GM12878 (cell line): ENCODE measurements around the gene C21orf58. TPM values are rescaled to one million over a fixed set of nuclear protein-coding genes. Genes with fewer than 3 reads are reported as not detected.

Source experiments
- ATAC-seq: fragments of 200-7000 bp; cut with Tn5 transposase; 3 replicates; pipeline ENCODE4 v1.9.1; 2020; ENCODE audit warnings: mild to moderate bottlenecking, moderate library complexity
- BruUV-seq: library from RNA; stranded (reverse); fragments of 400-500 nt; replicated peaks from 2 replicates; lab custom pipeline; 2021; lab: Mats Ljungman, UMichigan
- CTCF ChIA-PET: fragments of 300-600 bp; sonication (Branson Sonifier 250); formaldehyde crosslinking; extraction: SDS; loops from one replicate; lab custom pipeline; 2021; ENCODE audit warnings: inconsistent platforms; lab: Yijun Ruan, JAX
- POLR2A ChIA-PET: fragments of 350-600 bp; formaldehyde crosslinking; extraction: SDS; loops from one replicate; lab custom pipeline; 2021; ENCODE audit warnings: inconsistent platforms; lab: Charles Lee
- RAD21 ChIA-PET: fragments of 300-600 bp; sonication (Branson Sonifier 250); formaldehyde crosslinking; loops from one replicate; lab custom pipeline; 2023; ENCODE audit warnings: antibody characterized with exemption; ENCODE audit not compliant: unreplicated experiment; lab: Charles Lee
- SMC1A ChIA-PET: fragments of 300-600 bp; sonication (Branson Sonifier 250); formaldehyde crosslinking; loops from one replicate; lab custom pipeline; 2023; ENCODE audit not compliant: unreplicated experiment, uncharacterized antibody; lab: Charles Lee
- DNase-seq: peaks from one replicate; pipeline ENCODE4 v3.0.0-alpha.2; 2011; ENCODE audit warnings: low read depth, low spot score
- FAIRE-seq: peaks from 3 replicates; lab custom pipeline; 2011; peaks lifted over from hg19 to GRCh38; lab: Jason Lieb, UNC
- H2AFZ ChIP-seq: 2 replicates; pipeline ENCODE4 v1.6.0; 2011; ENCODE audit warnings: low read depth, low read length, control low read depth; ENCODE audit not compliant: control insufficient read depth
- H3K27ac ChIP-seq: 2 replicates; pipeline ENCODE4 v1.5.1; 2011; ENCODE audit warnings: control low read depth; ENCODE audit not compliant: control insufficient read depth, insufficient read depth
- H3K27me3 ChIP-seq, 2 experiments: replicated peaks in 1 of 2; 2 replicates each; pipeline versions ENCODE4 v1.6.0 to v1.6.1; 2011; ENCODE audit warnings: low read length in 1 of 2; ENCODE audit not compliant: control insufficient read depth in 2 of 2, insufficient read depth in 2 of 2
- H3K36me3 ChIP-seq, 2 experiments: 2 replicates each; pipeline ENCODE4 v1.5.1; 2011; ENCODE audit warnings: low read length in 1 of 2; ENCODE audit not compliant: control insufficient read depth in 2 of 2, insufficient read depth in 2 of 2
- H3K4me1 ChIP-seq: 2 replicates; pipeline ENCODE4 v1.6.1; 2011; ENCODE audit warnings: mild to moderate bottlenecking, low read length, moderate library complexity, mixed read lengths; ENCODE audit not compliant: control insufficient read depth, insufficient read depth
- H3K4me2 ChIP-seq: 2 replicates; pipeline ENCODE4 v1.6.0; 2011; ENCODE audit warnings: control low read depth; ENCODE audit not compliant: control insufficient read depth, insufficient read depth
- H3K4me3 ChIP-seq: fragments of 200-600 bp; sonication (generic); 2 replicates; pipeline ENCODE4 v1.5.1; 2016
- H3K79me2 ChIP-seq: 2 replicates; pipeline ENCODE4 v1.6.0; 2011; ENCODE audit warnings: low read length; ENCODE audit not compliant: control insufficient read depth, insufficient read depth
- H3K9ac ChIP-seq: 2 replicates; pipeline ENCODE4 v1.8.0; 2011; ENCODE audit warnings: low read length, control low read depth, mixed read lengths; ENCODE audit not compliant: control insufficient read depth, insufficient read depth
- H3K9me3 ChIP-seq: replicated peaks from 3 replicates; pipeline ENCODE4 v1.5.1; 2011; ENCODE audit warnings: mild to moderate bottlenecking, low read length; ENCODE audit not compliant: control insufficient read depth, insufficient read depth
- H4K20me1 ChIP-seq: 2 replicates; pipeline ENCODE4 v1.6.0; 2011; ENCODE audit not compliant: control insufficient read depth, insufficient read depth
- BCLAF1 ChIP-seq: fragments of 450-650 bp; IDR thresholded peaks from 2 replicates; pipeline ENCODE4 v1.6.1; 2017; ENCODE audit warnings: antibody characterized with exemption, mild to moderate bottlenecking, moderate library complexity
- BHLHE40 ChIP-seq, 2 experiments: fragments of 450-650 bp in 1 of 2; IDR thresholded peaks; 2 replicates each; pipeline ENCODE4 v1.6.1; 2011 to 2017; ENCODE audit warnings: low read depth in 2 of 2, borderline replicate concordance in 1 of 2, improper control_type of control experiment in 1 of 2, low read length in 1 of 2, mild to moderate bottlenecking in 1 of 2
- CREB1 ChIP-seq: IDR thresholded peaks from 2 replicates; pipeline ENCODE4 v1.6.1; 2012; ENCODE audit warnings: low read depth, mild to moderate bottlenecking, inconsistent platforms
- ELK1 ChIP-seq: IDR thresholded peaks from 2 replicates; pipeline ENCODE4 v1.6.1; 2012; ENCODE audit warnings: low read depth, low read length, improper control_type of control experiment
- EZH2 ChIP-seq: IDR thresholded peaks from 2 replicates; pipeline ENCODE4 v1.6.1; 2012; ENCODE audit warnings: low read depth, mild to moderate bottlenecking, control low read depth, inconsistent platforms, low read length, borderline replicate concordance; ENCODE audit not compliant: control insufficient read depth
- HDGF ChIP-seq: fragments of 450-650 bp; IDR thresholded peaks from 2 replicates; pipeline ENCODE4 v1.6.1; 2016; ENCODE audit warnings: antibody characterized with exemption
- LARP7 ChIP-seq: fragments of 450-650 bp; IDR thresholded peaks from 2 replicates; pipeline ENCODE4 v1.6.1; 2017; ENCODE audit warnings: mild to moderate bottlenecking
- PAX8 ChIP-seq: fragments of 450-650 bp; IDR thresholded peaks from 2 replicates; pipeline ENCODE4 v1.6.1; 2017; ENCODE audit warnings: mild to moderate bottlenecking, moderate library complexity
- TCF3 ChIP-seq: IDR thresholded peaks from 2 replicates; pipeline ENCODE4 v1.6.1; 2012; ENCODE audit warnings: low read depth, mild to moderate bottlenecking, low read length, borderline replicate concordance; ENCODE audit not compliant: insufficient read depth
- YBX1 ChIP-seq: fragments of 450-650 bp; IDR thresholded peaks from 2 replicates; pipeline ENCODE4 v1.6.1; 2016; ENCODE audit warnings: antibody characterized with exemption
- WGBS: methylation state at CpG from one replicate; pipeline ENCODE4 v1.1.6; 2016; ENCODE audit warnings: low lambda C conversion rate; ENCODE audit not compliant: insufficient replicate concordance, insufficient coverage; ENCODE audit errors: missing lambda C conversion rate; 5-methylcytosine and 5-hydroxymethylcytosine counted together
- in situ Hi-C: fragments of 300-500 bp; cut with MboI; formaldehyde crosslinking; loops from 9 replicates; pipeline ENCODE4 v1.14.3; 2018; ENCODE audit warnings: mixed read lengths
- intact Hi-C: fragments of 100-400 bp; cut with micrococcal nuclease; formaldehyde crosslinking; loops from one replicate; pipeline ENCODE4 v1.14.2; 2022; ENCODE audit not compliant: unreplicated experiment
- polyA plus RNA-seq, 11 experiments: library from polyadenylated mRNA; depleted of rRNA in 4 of 11; unstranded in 6 of 11; stranded (reverse) in 5 of 11; fragments of >200 nt; fragmentation: Nextera tagmentation in 4 of 11; fragmentation: Illumina TruSeq in 1 of 11; extraction: Ambion mirVana in 4 of 11; extraction: Trizol in 1 of 11; gene quantifications; 1 replicate in 1 of 11; 2 replicates in 10 of 11; pipeline versions ENCODE4 v1.2.1 to v1.2.3, GENCODE V29; 2011 to 2016; ENCODE audit warnings: inconsistent platforms in 2 of 11, missing spikeins in 2 of 11, low read depth in 1 of 11
- total RNA-seq, 4 experiments: library from RNA; depleted of rRNA in 3 of 4; stranded (reverse); fragments of >200 nt in 3 of 4; fragmentation: Illumina TruSeq in 1 of 4; extraction: Trizol in 1 of 4; gene quantifications; 2 replicates each; pipeline versions ENCODE4 v1.2.1 to v1.2.3, GENCODE V29; 2013 to 2021
- TF ChIP-seq, protein P1 (sequence below): IDR thresholded peaks from 2 replicates; pipeline ENCODE4 v1.6.1; 2011; ENCODE audit warnings: borderline replicate concordance, low read depth, mild to moderate bottlenecking, moderate library complexity, low read length; ENCODE audit not compliant: insufficient read depth, poor library complexity, severe bottlenecking
- TF ChIP-seq, protein P2 (sequence below): IDR thresholded peaks from 2 replicates; pipeline ENCODE4 v1.6.1; 2012; ENCODE audit warnings: low read depth, low read length, improper control_type of control experiment
- TF ChIP-seq, protein P3 (sequence below): IDR thresholded peaks from 2 replicates; pipeline ENCODE4 v1.6.1; 2011; ENCODE audit warnings: mild to moderate bottlenecking, low read depth, low read length, moderate library complexity; ENCODE audit not compliant: insufficient replicate concordance

C21orf58 gene
- total and polyA plus RNA-seq, 10 of the 15 experiments (the other 5 are each of a cell fraction or from before 2014, with no cell fraction given): 1.1 to 22.3 (median 11.8) TPM

- TF ChIP-seq BHLHE40 (IDR thresholded peaks at IDR 0.05; ENCODE audit: borderline replicate concordance in 1 of 2, low read depth in 2 of 2, low read length in 1 of 2): no peak
Measured at GRCh38 chr21:46291561-46291960, 32.1 kb downstream of the C21orf58 start (continued).

GRCh38 chr21:46289655-46290179 is 34.0 kb downstream of the C21orf58 start:
- ChIA-PET CTCF (interaction anchor here (0.6 kb wide), 2 partner anchors 18 to 114 kb away, joined by 3 read pairs; no protein-coding TSS in a partner anchor), RAD21 (no interaction called here), POLR2A (interaction anchor here (0.5 kb wide), 1 partner anchor 127 kb away, joined by 4 read pairs; no protein-coding TSS in a partner anchor), SMC1A (no interaction called here)
- intact Hi-C loops (loop anchor here (5.0 to 10.0 kb wide), 2 partner anchors 62 to 145 kb away; partner anchors contain the start of gene LSS), in situ Hi-C loops (no loop called here)
- no peak for DNase-seq
- 84% methylated on average over 6 of the region's 6 CpGs for WGBS
- Histone ChIP-seq H2AFZ (no peak overlapping the region), H4K20me1 (no peaks in the 10 kb centered on the region), H3K9me3 (peaks cover 11% of the 10 kb centered on the region; the same call in 2 of the 3 replicates), H3K79me2 (peaks cover 27% of the 10 kb centered on the region), H3K27me3 (no peaks in the 10 kb centered on the region), H3K4me1 (peaks cover 1% of the 10 kb centered on the region), H3K9ac (no peak overlapping the region), H3K4me2 (no peak overlapping the region), H3K4me3 (no peak overlapping the region), H3K36me3 (peaks cover 5 to 12% of the 10 kb centered on the region in 2 experiments; a peak in 3 of 4 replicates), H3K27ac (no peak overlapping the region)
- no TSS peak for BruUV-seq
- peak; percentile 88 for FAIRE-seq
- no peak for ATAC-seq
- TF ChIP-seq, protein P1, sequence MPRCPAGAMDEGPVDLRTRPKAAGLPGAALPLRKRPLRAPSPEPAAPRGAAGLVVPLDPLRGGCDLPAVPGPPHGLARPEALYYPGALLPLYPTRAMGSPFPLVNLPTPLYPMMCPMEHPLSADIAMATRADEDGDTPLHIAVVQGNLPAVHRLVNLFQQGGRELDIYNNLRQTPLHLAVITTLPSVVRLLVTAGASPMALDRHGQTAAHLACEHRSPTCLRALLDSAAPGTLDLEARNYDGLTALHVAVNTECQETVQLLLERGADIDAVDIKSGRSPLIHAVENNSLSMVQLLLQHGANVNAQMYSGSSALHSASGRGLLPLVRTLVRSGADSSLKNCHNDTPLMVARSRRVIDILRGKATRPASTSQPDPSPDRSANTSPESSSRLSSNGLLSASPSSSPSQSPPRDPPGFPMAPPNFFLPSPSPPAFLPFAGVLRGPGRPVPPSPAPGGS: peak; percentile 94
- TF ChIP-seq BCLAF1 (no peak), TCF3 (peak; percentile 32; the same call in 1 of the 2 replicates), YBX1 (no peak), PAX8 (no peak), EZH2 (no peak), ELK1 (no peak), LARP7 (no peak), HDGF (no peak), CREB1 (no peak)
- TF ChIP-seq, protein P2, sequence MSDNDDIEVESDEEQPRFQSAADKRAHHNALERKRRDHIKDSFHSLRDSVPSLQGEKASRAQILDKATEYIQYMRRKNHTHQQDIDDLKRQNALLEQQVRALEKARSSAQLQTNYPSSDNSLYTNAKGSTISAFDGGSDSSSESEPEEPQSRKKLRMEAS: no peak
- TF ChIP-seq, protein P3, sequence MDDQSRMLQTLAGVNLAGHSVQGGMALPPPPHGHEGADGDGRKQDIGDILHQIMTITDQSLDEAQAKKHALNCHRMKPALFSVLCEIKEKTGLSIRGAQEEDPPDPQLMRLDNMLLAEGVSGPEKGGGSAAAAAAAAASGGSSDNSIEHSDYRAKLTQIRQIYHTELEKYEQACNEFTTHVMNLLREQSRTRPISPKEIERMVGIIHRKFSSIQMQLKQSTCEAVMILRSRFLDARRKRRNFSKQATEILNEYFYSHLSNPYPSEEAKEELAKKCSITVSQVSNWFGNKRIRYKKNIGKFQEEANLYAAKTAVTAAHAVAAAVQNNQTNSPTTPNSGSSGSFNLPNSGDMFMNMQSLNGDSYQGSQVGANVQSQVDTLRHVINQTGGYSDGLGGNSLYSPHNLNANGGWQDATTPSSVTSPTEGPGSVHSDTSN: peak; percentile 70
